HG02642 (cell line): ENCODE data around the gene NEUROD6.
A peak's percentile ranks its signal among the peaks of the same experiment; 100 is the strongest.

Source experiments
- ATAC-seq: cut with Tn5 transposase; IDR thresholded peaks from one replicate; pipeline ENCODE4 v1.9.1; 2021; ENCODE audit warnings: mild to moderate bottlenecking; ENCODE audit not compliant: unreplicated experiment, poor library complexity

Gene NEUROD6

DNA sequence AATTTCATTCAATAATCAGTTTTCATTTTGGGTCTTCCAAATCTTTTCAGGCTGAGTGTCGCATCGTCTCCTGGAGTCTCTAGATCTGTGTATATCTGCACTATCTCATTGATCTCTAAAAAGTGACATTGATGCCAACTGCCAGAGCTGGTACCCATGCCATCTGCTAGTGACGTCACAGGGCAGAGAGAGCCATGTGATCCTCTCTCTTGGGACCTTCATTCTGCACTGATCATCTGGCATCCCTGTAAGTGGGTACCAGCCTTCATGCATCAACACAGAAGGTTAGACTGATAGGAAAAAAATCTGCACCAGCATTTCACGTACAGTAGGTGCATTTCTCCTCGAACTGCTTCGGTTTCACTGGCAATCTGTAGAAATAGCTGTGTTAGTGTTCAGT lies at the start of gene NEUROD6:
TSS of gene NEUROD6 (minus strand) at position 124 of the 400 bp plus-strand sequence. CDS start 1,458 bp downstream, outside the sequence.
- no peak for ATAC-seq

DNA sequence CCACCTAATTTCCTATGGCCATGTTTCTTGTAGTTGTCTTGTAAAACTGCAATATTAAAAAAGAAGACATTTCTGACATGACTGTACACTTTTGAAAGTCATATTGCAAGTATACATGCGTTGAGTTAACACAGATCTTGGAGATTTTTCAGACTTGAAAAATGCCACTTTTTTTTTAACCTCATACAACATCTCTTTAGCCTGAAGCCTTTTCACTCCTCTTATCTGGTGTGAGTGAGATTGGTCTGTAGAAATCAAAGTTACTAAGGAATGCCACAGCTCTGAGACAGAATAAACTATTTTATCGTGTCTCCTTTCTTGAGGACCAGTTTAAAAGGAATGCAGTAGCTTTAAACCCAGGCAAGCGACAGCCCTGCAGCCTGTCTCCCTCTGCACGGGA lies 43.9 kb upstream of the NEUROD6 start:
- no peak for ATAC-seq

DNA sequence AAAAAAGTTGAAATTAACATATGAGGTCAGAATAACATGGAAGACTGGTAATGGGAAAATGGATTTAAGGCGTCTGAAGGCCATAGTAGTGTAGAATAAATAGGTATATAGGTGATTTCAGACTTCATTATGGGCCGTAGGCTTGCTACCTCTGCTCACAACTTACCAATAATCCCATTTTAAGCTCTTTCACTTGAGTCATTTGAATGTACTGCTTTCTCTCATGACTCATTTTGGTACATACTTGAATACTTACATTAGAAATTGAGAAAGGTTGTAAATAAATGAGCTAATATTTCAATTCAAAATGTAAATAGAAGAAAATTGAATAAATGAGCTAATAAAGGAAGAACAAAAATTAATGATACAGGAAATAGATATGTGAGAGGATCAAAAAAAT lies 42.2 kb upstream of the NEUROD6 start:
- ATAC-seq: no peak

DNA sequence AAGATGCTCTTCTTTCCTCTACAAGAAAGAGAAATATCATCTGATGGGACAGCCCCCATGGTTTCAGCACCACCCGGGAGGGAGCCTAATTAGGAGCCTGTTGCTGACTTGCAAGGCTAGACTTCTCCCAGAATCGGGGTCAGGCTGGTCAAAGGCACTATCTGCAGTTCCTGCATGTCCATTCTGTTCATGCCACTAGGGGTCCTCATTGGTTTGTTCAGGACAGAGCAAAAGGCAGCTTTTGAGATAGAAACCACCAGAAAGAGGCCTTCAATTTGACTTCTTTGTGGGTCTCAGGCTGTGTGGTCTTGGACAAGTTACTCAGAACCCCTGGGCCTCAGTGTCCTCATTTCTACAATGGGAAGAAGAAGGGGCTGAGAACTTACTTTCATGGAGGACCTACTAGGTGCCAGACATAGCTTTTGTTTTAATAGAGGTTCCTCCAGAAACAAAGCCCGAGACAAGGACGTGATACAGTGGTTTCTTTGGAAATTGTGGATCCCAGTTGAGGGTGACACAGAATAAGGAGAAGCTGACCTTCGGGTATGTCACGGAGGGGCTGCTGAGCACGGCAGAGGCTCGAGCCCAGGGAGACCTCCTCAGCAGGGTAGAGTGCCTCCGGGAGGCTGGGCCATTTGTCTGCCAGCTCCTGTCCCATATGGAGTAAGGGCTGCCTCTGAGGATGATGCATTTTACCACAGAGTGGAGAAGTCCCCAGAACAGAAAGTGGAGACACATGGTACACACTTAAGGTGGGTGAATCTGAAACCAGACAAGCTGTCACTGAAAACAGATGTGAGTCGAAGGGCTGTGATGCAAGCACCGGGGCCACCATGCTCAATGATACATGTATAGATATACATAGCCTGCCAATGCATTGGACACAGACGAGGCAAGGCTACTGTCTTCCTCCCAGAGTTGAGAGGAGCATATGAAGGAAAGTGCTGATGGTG lies 33.1 kb upstream of the NEUROD6 start:
- ATAC-seq: peak; percentile 75

DNA sequence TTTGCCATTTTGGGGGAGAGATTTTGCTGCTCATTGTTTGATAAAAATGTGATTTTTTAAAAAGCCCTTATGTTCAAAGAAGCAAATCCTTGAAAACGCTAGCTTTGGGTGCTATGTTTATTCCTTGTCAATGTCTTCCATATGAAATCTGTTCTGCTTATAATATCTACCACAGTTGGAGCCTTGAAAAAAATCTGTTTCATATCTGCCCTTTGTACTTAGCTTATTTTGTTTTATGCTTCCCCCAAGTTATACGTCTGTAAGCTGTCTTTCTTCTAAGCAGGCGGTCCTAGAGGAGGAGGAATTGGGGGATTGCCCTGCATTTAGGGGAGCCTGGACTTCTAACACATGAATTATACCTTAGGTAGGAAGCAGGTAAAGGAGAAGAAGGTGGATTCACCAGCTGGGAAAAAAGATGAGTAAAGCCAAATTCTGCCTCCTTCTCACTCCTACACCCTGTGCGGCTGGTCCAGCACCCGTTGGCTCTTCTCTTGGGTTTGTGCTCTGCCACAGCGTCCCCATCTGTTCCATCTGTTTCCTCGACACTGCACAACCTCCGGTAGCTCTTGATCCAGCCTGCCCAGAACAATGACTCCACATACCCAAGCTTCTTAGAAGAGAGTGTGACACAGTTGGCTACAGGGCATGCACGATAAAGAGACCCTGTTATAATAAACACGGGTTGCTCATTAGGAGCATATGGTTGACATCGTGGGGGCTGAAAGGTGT lies 31.9 kb upstream of the NEUROD6 start:
- ATAC-seq: no peak

DNA sequence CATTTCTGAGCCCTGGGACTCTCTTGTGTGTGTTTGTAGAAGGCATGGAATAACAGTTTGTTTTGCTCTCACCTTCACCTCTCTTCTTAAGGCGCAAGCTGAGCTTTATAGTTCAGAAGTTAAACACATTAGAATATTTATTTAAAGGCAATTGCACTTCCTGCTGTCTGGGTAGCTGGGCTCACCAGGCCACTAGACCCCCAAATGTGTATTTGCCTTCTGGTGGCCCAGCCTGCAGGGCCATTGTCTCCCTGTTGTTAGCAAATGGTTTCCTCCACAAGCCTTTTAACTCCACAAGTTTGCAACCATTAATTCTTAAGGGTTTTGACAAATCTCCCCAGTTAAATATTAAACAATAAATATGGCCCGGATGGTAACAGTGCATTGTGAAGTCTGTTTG lies 31.1 kb upstream of the NEUROD6 start:
- no peak for ATAC-seq

DNA sequence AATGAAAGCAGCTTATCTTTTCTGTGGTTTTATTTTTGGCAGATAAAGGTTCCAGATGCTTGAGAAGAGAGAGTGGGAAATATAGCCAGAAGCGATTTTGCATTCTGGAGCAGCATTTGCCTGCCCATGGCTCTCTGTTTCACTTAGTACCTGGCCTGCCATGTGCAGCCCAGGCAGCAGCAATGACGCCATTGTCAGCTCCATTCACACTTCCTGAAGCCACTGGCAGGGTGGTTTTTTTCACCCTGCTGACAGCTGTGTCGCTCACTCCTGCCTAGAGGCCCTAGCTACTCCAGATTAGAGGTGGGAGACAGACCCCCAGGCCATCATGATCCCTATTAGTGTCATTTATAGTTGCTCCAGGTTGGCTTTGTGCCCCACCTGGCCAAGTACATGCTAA lies 30.1 kb upstream of the NEUROD6 start:
- no peak for ATAC-seq

DNA sequence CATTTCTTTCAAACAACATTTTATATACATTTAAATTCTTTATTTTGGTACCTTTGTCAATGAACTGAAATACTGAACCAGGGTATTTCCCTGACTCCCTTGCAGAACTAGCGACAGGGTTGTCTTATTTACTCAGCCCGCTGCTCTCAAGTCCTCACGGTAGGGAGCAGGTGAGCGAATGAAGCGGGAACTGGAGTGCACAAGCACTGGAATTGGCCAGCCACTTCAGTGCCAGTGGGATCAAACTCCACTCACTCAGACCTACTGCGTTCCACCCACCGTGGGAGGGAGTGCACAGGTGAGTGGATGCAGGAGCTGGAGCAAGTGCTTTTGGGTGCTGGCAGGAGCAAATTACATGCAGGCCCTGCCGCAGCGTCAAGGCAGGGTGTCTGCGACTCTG lies 28.1 kb upstream of the NEUROD6 start:
- ATAC-seq: no peak

DNA sequence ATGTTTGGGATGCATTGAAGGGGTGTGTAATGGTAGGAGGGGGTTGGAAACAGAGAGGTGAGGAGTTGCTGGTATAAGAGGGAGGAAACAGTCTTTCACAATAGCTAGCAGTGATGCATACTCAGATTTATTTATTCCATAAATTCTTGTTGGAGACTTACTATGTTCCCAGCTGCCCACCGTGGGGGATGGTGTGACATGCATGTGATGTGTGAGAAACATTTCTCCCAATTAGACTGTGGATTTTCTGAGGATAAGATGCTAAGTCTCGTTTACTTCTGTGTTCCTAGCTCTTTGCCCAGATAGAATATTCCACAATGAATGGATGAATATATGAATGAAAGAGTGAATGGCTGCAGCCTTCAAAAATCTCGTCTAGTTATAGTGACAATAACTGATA lies 23.0 kb upstream of the NEUROD6 start:
- ATAC-seq: no peak

DNA sequence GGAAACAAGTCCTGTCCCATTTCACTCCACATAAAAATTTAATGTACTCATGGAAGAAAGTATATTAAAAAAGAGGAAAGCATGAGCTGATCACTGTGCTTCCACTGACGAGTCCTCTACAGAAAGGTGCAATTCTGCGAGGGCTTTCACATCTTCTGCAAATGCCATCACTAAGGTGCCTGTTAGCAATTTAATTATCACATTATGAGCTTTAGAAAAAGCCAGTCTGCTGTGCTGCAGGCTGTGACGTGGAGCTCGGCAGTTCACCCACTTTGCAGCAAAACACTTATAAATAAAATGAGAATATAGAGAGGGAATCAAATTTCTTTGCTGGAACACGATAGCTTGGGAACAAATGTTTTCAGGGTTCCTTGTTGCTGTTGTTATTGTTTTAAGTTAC lies 22.5 kb upstream of the NEUROD6 start:
- no peak for ATAC-seq

DNA sequence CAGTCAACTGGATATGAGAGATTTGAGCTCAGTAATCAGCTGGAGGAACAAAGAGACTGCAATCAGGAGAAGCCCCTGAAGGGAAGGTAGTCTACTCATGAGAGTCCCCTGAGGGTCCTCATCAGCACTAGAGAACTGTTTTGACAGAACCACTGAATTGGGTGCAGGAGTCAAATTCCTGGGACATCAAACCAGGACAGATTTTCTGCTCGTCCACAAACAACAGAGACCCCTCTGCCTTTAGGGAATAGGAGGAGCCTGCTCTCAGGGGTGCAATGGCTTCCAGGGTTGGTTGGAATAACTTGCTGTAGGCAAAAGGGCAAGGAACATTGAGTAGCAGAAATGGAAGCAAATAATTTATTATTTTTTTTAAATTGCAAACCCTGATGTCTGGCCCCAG lies 21.9 kb upstream of the NEUROD6 start:
- ATAC-seq: no peak

DNA sequence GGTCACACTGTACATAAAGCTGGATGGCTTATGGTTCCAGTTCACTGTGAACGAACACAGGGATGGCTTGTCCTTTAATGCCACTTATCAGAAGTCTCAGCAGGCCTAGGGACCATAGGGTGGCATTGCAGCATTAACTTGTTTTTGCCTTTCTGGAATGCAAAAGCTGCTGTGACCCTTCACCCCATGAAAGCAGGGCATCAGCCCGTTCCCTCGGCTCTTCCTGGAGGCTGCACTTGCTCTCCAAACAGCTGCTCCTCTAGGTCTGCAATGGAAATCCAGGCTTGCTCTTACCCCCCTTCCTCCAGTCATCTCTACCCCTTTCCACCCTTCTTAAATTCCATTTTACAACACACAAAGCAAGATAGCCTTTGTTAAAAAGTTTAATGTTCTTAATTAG lies 17.9 kb upstream of the NEUROD6 start:
- ATAC-seq: no peak

DNA sequence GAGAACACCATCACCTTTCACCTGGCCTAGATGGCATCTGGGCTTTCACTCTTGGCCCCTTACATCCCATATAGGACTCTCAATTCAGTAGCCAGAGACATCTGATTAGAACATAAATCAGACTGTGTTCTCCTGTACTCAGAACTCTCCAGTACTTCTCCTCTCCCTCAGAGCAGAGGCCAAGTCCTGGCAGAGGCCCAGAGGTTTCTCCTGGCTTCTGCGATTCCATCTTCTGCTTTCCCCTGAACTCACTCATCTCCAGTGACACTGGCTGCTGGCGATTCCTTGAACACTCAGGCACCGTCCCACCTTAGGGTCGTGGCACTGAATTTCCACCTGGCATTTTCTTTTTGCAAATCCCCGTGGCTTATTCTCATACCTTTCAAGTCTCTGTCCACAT lies 4.9 kb upstream of the NEUROD6 start:
- ATAC-seq: no peak

DNA sequence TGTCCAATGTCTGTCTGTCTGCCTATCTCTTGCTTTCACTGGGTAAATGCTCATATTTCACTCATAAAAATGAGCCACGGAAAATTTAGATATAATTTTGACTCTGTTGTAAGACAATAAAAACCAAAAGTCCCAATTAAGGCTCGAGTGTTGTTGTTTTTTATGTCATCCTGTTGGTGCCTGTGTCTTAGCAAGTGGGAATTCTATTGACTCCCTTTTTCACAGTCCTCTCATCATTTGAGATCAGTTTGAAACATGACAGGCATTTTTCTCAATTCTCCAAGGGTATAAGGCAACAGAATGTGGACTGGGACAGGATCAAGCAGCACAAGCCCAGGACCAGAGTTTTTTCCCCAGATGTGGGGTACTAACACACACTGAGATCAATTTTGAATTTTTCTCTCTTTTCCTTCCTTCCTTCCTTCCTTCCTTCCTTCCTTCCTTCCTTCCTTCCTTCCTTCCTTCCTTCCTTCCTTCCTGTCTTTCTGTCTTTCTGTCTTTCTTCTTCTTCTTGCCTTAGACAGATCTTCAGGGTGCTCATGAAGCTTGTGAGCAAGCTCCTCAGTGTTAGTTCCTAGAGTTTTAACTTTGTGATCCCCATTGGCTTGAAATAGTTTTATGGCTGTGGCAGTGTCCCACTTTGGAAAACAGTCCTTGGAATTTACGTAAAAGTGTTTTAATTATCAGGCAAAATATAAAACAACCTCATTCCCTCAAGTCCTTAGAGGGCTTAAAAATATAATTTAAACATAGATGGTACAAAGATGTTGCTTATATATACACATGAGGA lies 3.2 kb upstream of the NEUROD6 start:
- no peak for ATAC-seq

DNA sequence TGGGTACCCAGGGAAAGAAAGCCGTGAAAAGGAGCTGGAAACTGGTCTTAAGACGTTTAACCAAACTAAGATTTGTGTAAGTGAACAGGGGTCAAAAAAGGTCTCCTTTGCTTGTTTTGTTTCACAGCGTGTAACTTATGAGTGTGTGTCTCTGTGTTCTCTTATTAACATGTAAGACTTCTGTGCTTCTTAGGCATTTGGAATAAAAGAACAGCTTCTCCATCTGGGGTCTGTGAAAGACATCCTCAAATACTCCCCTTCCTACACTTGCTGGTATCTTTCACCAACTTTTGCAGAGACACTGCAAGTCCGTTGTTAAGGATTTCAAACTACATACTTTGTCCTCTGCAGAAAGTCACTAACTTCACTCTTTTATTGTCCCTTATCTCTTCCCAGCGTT lies 615 bp upstream of the NEUROD6 start:
- no peak for ATAC-seq

DNA sequence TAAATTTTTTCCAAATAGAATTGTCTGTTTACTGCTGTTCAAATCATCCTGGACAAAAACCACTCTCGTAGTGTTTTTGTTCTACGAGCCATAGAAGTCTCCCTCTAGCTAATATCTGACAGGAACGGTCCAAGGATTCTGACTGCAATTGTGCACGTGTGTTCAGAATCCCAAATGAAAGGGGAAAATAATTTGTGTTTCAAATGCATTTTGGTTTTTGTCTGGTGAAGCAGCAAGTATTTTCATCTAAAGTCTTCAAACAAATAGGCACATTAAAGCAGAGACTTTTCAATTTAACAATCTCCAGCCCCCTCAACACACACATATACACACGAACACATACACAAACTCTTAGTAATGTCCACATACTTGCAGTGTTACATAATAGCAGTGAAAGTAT lies 475 bp downstream of the NEUROD6 start:
- ATAC-seq: no peak

DNA sequence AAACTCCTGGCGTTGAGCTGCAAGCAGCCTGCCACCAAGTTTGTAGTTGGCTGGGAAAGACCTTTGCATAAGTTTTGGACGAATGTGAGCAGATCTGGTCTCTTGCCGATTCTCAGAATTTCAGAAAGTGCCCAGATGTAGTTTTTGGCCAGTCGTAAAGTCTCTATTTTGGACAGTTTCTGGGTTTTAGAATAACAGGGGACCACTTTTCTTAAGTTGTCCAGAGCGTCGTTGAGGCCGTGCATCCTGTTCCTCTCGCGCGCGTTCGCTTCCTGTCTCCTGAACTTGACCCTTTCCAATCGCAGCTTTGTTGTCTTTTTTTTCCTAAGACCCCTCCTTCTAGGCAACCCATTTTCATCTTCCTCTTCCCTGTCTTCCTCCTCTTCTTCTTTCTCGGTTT lies 1.8 kb downstream of the NEUROD6 start:
- ATAC-seq: no peak

DNA sequence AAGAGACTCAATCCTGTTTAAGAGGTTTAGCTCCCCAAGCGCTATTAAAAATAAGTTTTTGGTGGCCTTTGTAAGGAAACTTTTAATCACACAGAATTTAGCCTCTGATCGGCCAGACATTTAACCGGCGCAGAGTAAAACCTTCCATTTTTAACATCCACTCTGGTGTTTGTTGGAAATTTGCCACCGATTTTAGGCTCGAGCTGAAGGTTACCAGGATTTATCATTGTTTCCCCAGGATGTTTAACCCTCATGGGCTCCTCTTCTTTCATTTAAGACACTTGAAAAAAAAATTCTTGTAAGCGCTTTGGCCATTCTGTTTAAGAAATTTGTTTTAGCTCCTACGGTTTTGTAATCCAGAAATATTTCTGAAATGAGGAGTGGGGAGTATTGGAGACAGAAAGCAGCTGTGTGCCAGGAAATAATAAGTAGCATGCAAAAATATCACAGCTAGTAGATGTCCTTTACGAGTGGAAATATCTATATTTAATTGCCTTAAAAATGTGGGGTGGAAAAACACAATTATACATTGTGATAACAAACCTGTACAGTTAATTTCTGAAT lies 3.4 kb downstream of the NEUROD6 start:
- ATAC-seq: no peak

DNA sequence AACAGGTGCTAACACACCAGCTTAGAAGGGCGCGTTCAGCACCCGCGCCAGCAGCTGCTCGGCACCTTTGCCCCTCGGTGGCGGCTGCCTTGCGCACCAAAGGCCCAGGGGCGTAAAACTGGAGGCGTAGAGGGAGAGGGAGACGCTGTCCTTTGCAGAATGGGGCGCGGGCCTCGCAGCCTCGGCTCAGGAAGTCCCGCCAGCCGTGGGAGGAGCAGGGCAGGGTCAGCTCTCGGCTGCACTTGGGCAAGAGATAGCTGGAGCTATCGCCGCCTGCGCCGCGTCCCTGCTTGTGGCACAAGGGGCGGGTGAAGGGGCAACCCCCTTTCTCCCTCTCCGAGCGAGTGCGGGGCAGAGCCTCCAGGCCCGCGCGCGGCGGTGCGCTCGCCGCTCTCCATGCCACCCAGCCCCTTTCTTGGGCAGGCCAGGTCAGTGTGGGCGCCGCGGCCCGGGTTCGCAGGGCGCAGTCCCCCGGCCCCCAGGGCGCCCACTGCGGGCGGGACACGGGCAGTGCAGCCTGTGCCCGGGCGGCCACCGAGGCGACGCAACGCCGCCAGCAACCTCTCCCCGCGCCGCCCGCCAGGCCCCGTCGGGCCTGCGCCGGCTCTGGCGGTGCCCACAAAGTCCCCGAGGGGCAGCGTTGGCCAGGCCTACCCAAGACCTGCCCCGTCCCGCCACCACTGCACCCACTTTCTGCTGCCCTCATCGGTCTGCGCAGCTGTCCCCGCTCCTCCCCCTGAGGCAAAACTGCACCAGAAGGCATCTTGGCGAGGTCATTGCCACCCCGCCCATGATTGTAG lies 4.1 kb downstream of the NEUROD6 start:
- no peak for ATAC-seq

DNA sequence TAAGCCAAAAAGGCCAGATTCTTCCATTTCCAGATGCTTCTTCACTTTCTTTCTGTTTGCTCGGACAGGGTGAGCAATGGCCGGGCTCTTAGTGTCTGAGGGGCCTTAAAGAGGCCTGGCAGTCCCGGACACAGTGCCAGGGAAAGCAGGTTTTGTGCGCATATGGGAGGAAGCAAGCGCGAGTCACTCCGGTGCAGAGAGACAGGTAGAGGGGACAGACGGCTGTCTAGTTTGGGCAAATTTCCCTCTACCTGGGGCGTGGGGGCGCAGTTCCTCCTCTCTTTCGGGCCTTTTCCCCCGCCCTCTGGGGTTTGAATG lies 4.7 kb downstream of the NEUROD6 start:
- no peak for ATAC-seq
